Right kidney (tissue), 1 donor: ENCODE measurements around the gene KCNQ4.

Experiments used
- DNase-seq: peaks from one replicate; pipeline ENCODE4 v3.0.0-alpha.2; 2016

The KCNQ4 gene

GRCh38 chr1:40754201-40754600 is 29.4 kb upstream of the KCNQ4 start:
- DNase-seq: no peak

GRCh38 chr1:40755067-40755466 is 28.5 kb upstream of the KCNQ4 start:
- DNase-seq: no peak

GRCh38 chr1:40756523-40756922 is 27.1 kb upstream of the KCNQ4 start:
- no peak for DNase-seq

- DNase-seq: no peak
Observed at GRCh38 chr1:40757084-40757483, 26.5 kb upstream of the KCNQ4 start.

GRCh38 chr1:40758004-40758403 is 25.6 kb upstream of the KCNQ4 start:
- DNase-seq: no peak

- DNase-seq: no peak
Observed at GRCh38 chr1:40758578-40759343, 24.8 kb upstream of the KCNQ4 start.

GRCh38 chr1:40760984-40761383 is 22.6 kb upstream of the KCNQ4 start:
- DNase-seq: no peak

- no peak for DNase-seq
Observed at GRCh38 chr1:40762144-40762923, 21.3 kb upstream of the KCNQ4 start.

GRCh38 chr1:40763742-40764532 is 19.6 kb upstream of the KCNQ4 start:
- DNase-seq: no peak

- DNase-seq: no peak
Observed at GRCh38 chr1:40764981-40765380, 18.6 kb upstream of the KCNQ4 start.

GRCh38 chr1:40766017-40766416 is 17.6 kb upstream of the KCNQ4 start:
- DNase-seq: no peak

GRCh38 chr1:40766560-40766959 is 17.0 kb upstream of the KCNQ4 start:
- no peak for DNase-seq

- no peak for DNase-seq
Observed at GRCh38 chr1:40768146-40768990, 15.2 kb upstream of the KCNQ4 start.

GRCh38 chr1:40769815-40770214 is 13.8 kb upstream of the KCNQ4 start:
- DNase-seq: no peak

GRCh38 chr1:40770296-40771070 is 13.1 kb upstream of the KCNQ4 start:
- DNase-seq: no peak

- DNase-seq: no peak
Observed at GRCh38 chr1:40772146-40772955, 11.2 kb upstream of the KCNQ4 start.

GRCh38 chr1:40773748-40774265 is 9.8 kb upstream of the KCNQ4 start:
- DNase-seq: no peak

GRCh38 chr1:40774266-40774998 is 9.2 kb upstream of the KCNQ4 start:
- DNase-seq: no peak
